SK-N-MC (cell line): ENCODE measurements around the gene GPRIN1.

Experiments used
- EZH2 ChIP-seq: fragments of 200-600 bp; sonication (generic); IDR thresholded peaks from one replicate; pipeline ENCODE4 v1.6.1; 2017; ENCODE audit warnings: antibody characterized with exemption
- FOXP2 ChIP-seq: optimal IDR thresholded peaks from 2 replicates; pipeline ENCODE3; 2011; ENCODE audit warnings: mild to moderate bottlenecking, moderate library complexity; ENCODE audit not compliant: insufficient read depth; ENCODE audit errors: extremely low read length, control extremely low read depth
- POLR2AphosphoS5 ChIP-seq: IDR thresholded peaks from 2 replicates; pipeline ENCODE4 v1.6.1; 2012; ENCODE audit warnings: mild to moderate bottlenecking, low read depth, low read length, borderline replicate concordance

DNA sequence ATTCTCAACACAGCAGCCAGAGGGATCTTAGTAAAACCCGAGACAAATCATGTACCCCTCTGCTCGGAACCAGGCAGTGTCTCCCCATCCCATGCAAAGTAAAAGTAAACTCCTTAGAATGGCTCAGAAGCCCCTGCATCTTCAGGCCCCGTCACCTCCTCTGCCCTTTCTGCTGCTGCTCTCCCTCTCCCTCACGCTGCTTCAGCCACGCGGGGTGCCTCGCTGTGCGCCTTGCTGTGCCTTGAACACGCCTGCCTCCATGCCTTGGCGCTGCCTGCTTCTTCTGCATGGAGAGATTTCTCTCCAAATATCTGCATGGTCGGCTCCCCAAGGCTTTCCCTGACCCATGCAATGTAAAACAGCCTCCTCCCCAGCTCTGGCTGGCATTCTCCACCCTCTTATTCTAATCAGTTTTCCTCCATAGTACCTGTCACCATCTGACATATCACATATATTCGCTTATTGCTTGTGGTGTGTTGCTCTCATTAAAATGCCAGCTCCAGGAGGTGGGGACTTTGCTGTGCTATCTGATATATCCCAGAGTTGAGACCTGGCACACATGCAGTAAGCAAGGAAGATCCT, 8.0 kb downstream of the GPRIN1 start:
- no peak for TF ChIP-seq EZH2
- TF ChIP-seq POLR2AphosphoS5 = no peak
- no peak for TF ChIP-seq FOXP2
